NCI-H524 treated with DMSO at 0.1 percent for 48 hours (cell line): ENCODE results near the gene GRIK4.
"Not testable (repeated sequence)": the region's sequence is repeated elsewhere in the genome, so short reads cannot be mapped to it uniquely, and the experiment has no call there.

Source experiments
- DNase-seq: peaks from one replicate; lab custom pipeline; 2025; lab: John Stamatoyannopoulos, UW

The GRIK4 gene

GRCh38 chr11:120511116-120511819, at the start of gene GRIK4:
GRIK4 (plus strand) TSS chr11:120511748; CDS start chr11:120660319, 148,571 bp downstream.
- DNase-seq: peak; percentile 11

GRCh38 chr11:120462825-120463224, 48.7 kb upstream of the GRIK4 start:
- no peak for DNase-seq

GRCh38 chr11:120465921-120466534, 45.5 kb upstream of the GRIK4 start:
- no peak for DNase-seq

GRCh38 chr11:120467627-120468026, 43.9 kb upstream of the GRIK4 start:
- no peak for DNase-seq

- no peak for DNase-seq
These were observed 40.4 kb upstream of the GRIK4 start for GRCh38 chr11:120471131-120471530.

- no peak for DNase-seq
These were observed 39.6 kb upstream of the GRIK4 start for GRCh38 chr11:120471994-120472393.

- DNase-seq: no peak
These were observed 38.0 kb upstream of the GRIK4 start for GRCh38 chr11:120473503-120473902.

- no peak for DNase-seq
These were observed 29.4 kb upstream of the GRIK4 start for GRCh38 chr11:120482149-120482548.

GRCh38 chr11:120484722-120485121, 26.8 kb upstream of the GRIK4 start:
- DNase-seq: no peak

- DNase-seq: no peak
These were observed 25.4 kb upstream of the GRIK4 start for GRCh38 chr11:120486138-120486537.

- no peak for DNase-seq
These were observed 21.7 kb upstream of the GRIK4 start for GRCh38 chr11:120489799-120490198.

GRCh38 chr11:120492486-120492885, 19.1 kb upstream of the GRIK4 start:
- DNase-seq: no peak

- no peak for DNase-seq
These were observed 17.0 kb upstream of the GRIK4 start for GRCh38 chr11:120494595-120494994.

- DNase-seq: no peak
These were observed 12.5 kb upstream of the GRIK4 start for GRCh38 chr11:120499088-120499487.

GRCh38 chr11:120499859-120500258, 11.7 kb upstream of the GRIK4 start:
- DNase-seq: no peak

- DNase-seq: no peak
These were observed 11.0 kb upstream of the GRIK4 start for GRCh38 chr11:120500414-120501071.

GRCh38 chr11:120501440-120501839, 10.1 kb upstream of the GRIK4 start:
- no peak for DNase-seq

GRCh38 chr11:120501976-120502755, 9.4 kb upstream of the GRIK4 start:
- no peak for DNase-seq

- DNase-seq: not testable (repeated sequence)
These were observed 8.0 kb upstream of the GRIK4 start for GRCh38 chr11:120503529-120503928.

- DNase-seq: no peak
These were observed 5.6 kb upstream of the GRIK4 start for GRCh38 chr11:120505801-120506425.

- no peak for DNase-seq
These were observed 2.0 kb upstream of the GRIK4 start for GRCh38 chr11:120509346-120510053.
